ENCODE data around the gene ATOH8. TPM values are rescaled to one million over a fixed set of nuclear protein-coding genes. Genes with fewer than 3 reads are reported as not detected.

Gene ATOH8
- total RNA-seq, 1 donor from 2014 or later = not detected

- ATAC-seq (ENCODE audit: low read depth) = no peak
- POLR2A ChIA-PET = no interaction called here
- H3K36me3 Mint-ChIP-seq (ENCODE audit: low read depth) = peaks cover 17% of the 10 kb centered on the region
- no peaks in the 10 kb centered on the region for H3K9me3 Mint-ChIP-seq
- intact Hi-C loops (cut with micrococcal nuclease) = no loop called here
- no peak for DNase-seq
- CTCF ChIA-PET = interaction anchor here (10.9 kb wide), 1 partner anchor 53 kb away, joined by 206 read pairs; the partner anchor contains the start of gene ST3GAL5
- peaks cover 20% of the 10 kb centered on the region for H3K4me1 Mint-ChIP-seq
- TF ChIP-seq CTCF (IDR thresholded peaks at IDR 0.05) = no peak
- H3K27me3 Mint-ChIP-seq = no peaks in the 10 kb centered on the region
- no peak overlapping the region for H3K27ac Mint-ChIP-seq
- no peak overlapping the region for H3K4me3 Mint-ChIP-seq
Observed at GRCh38 chr2:85834466-85834865, 80.7 kb downstream of the ATOH8 start.

Other genes with a start within 250 kb of the ATOH8 start
- 228 and 265 TPM in 2 replicates for gene MAT2A, start 214.8 kb upstream of the ATOH8 start, total RNA-seq
- gene GGCX, start 192.5 kb upstream of the ATOH8 start, total RNA-seq = 30.0 and 30.7 TPM in 2 replicates
- 128 and 145 TPM in 2 replicates for gene VAMP8, start 176.4 kb upstream of the ATOH8 start, total RNA-seq
- 8.8 and 11.4 TPM in 2 replicates for gene VAMP5, start 169.6 kb upstream of the ATOH8 start, total RNA-seq
- 104 and 108 TPM in 2 replicates for gene RNF181, start 158.2 kb upstream of the ATOH8 start, total RNA-seq
- 13.2 and 15.0 TPM in 2 replicates for gene TMEM150A, start 151.3 kb upstream of the ATOH8 start, total RNA-seq
- gene C2orf68, start 141.9 kb upstream of the ATOH8 start, total RNA-seq = 49.7 and 61.5 TPM in 2 replicates
- gene USP39, start 137.8 kb upstream of the ATOH8 start, total RNA-seq = 57.8 and 64.1 TPM in 2 replicates
- gene SFTPB, start 85.8 kb upstream of the ATOH8 start, total RNA-seq = 0.05 TPM in 1 of 2 replicates, not detected in the other
- gene GNLY, start 59.6 kb upstream of the ATOH8 start, total RNA-seq = 1.8 and 2.3 TPM in 2 replicates
- gene ST3GAL5, start 135.0 kb downstream of the ATOH8 start, total RNA-seq = 56.4 and 70.7 TPM in 2 replicates